B cell (primary cell): ENCODE measurements around the gene MCM10. TPM values are rescaled to one million over a fixed set of nuclear protein-coding genes. Genes with fewer than 3 reads are reported as not detected.

Experiments used
- ATAC-seq: fragments of 200-7000 bp; cut with Tn5 transposase; one replicate; pipeline ENCODE4 v1.10.0; 2021; ENCODE audit warnings: low read depth, mild to moderate bottlenecking, moderate number of reproducible peaks, moderate library complexity
- CTCF ChIA-PET: fragments of 350-600 bp; sonication (Branson Sonifier 250); formaldehyde crosslinking; loops from one replicate; lab custom pipeline; 2021; ENCODE audit warnings: antibody characterized with exemption, inconsistent platforms; lab: Charles Lee
- POLR2A ChIA-PET: fragments of 350-600 bp; sonication (Branson Sonifier 250); formaldehyde crosslinking; loops from one replicate; lab custom pipeline; 2021; ENCODE audit warnings: antibody characterized with exemption; lab: Charles Lee
- DNase-seq: peaks from one replicate; pipeline ENCODE4 v3.0.0; 2013
- H2AFZ ChIP-seq: 2 replicates; pipeline ENCODE4 v1.6.1; 2012; ENCODE audit warnings: mild to moderate bottlenecking, low read depth, low read length; ENCODE audit not compliant: insufficient read depth, poor library complexity, severe bottlenecking
- H3K27ac ChIP-seq, 2 donors: 1 replicate in 1 of 2; 2 replicates in 1 of 2; pipeline ENCODE4 v1.5.1; 2012 to 2013; ENCODE audit warnings: low read length in 2 of 2, mild to moderate bottlenecking in 2 of 2, moderate library complexity in 1 of 2
- H3K27me3 ChIP-seq, 4 experiments: fragments of 200-600 bp in 1 of 4; sonication (generic) in 1 of 4; replicated peaks in 1 of 4; 1 replicate in 2 of 4; 2 replicates in 2 of 4; pipeline versions ENCODE4 v1.6.1 to v1.7.0; 2013 to 2016; ENCODE audit warnings: low read length in 3 of 4, mild to moderate bottlenecking in 2 of 4, mixed read lengths in 1 of 4, moderate library complexity in 1 of 4; ENCODE audit not compliant: insufficient read depth in 4 of 4, control insufficient read depth in 3 of 4; ENCODE audit errors: control extremely low read depth in 1 of 4
- H3K36me3 ChIP-seq, 2 experiments: replicated peaks in 1 of 2; 1 replicate in 1 of 2; 2 replicates in 1 of 2; pipeline versions ENCODE4 v1.6.1 to v1.7.1; 2013; ENCODE audit warnings: low read length in 1 of 2; ENCODE audit not compliant: insufficient read depth in 2 of 2, control insufficient read depth in 1 of 2; ENCODE audit errors: control extremely low read depth in 1 of 2, extremely low read depth in 1 of 2
- H3K4me1 ChIP-seq, 2 donors: fragments of 200-600 bp in 1 of 2; sonication (generic) in 1 of 2; 1 replicate in 1 of 2; 2 replicates in 1 of 2; pipeline versions ENCODE4 v1.5.1 to v1.6.1; 2013 to 2017; ENCODE audit warnings: low read length in 2 of 2; ENCODE audit not compliant: control insufficient read depth in 2 of 2, insufficient read depth in 2 of 2
- H3K4me2 ChIP-seq: replicated peaks from 2 replicates; pipeline ENCODE3; 2012; ENCODE audit warnings: mild to moderate bottlenecking, low read depth, low read length; ENCODE audit not compliant: poor library complexity, severe bottlenecking
- H3K4me3 ChIP-seq, 5 experiments: fragments of 200-600 bp in 1 of 5; sonication (generic) in 1 of 5; 1 replicate in 3 of 5; 2 replicates in 2 of 5; pipeline versions ENCODE4 v1.5.1 to v1.7.0; 2011 to 2016; ENCODE audit warnings: low read length in 4 of 5, mild to moderate bottlenecking in 4 of 5, low read depth in 2 of 5, control low read depth in 1 of 5, moderate library complexity in 1 of 5; ENCODE audit not compliant: insufficient read depth in 1 of 5; ENCODE audit errors: control extremely low read depth in 1 of 5, extremely low read depth in 1 of 5
- H3K79me2 ChIP-seq: fragments of 200-600 bp; sonication (generic); one replicate; pipeline ENCODE4 v1.6.0; 2016; ENCODE audit warnings: low read length; ENCODE audit not compliant: control insufficient read depth, insufficient read depth
- H3K9ac ChIP-seq: fragments of 200-600 bp; sonication (generic); 2 replicates; pipeline ENCODE4 v1.6.1; 2017; ENCODE audit warnings: mild to moderate bottlenecking, low read length, moderate library complexity
- H3K9me3 ChIP-seq, 3 donors: one replicate each; pipeline versions ENCODE4 v1.6.1 to v1.7.1; 2013; ENCODE audit warnings: low read length in 2 of 3; ENCODE audit not compliant: control insufficient read depth in 2 of 3, insufficient read depth in 1 of 3; ENCODE audit errors: control extremely low read depth in 1 of 3
- H4K20me1 ChIP-seq: 2 replicates; pipeline ENCODE4 v1.6.0; 2012; ENCODE audit warnings: mild to moderate bottlenecking, low read length; ENCODE audit not compliant: insufficient read depth, control insufficient read depth, poor library complexity, severe bottlenecking
- H3K27ac Mint-ChIP-seq: one replicate; pipeline ENCODE4 v1.8.0; 2021; ENCODE audit warnings: mixed read lengths
- H3K27me3 Mint-ChIP-seq: one replicate; pipeline ENCODE4 v1.8.0; 2021; ENCODE audit warnings: mixed read lengths
- H3K4me1 Mint-ChIP-seq: one replicate; pipeline ENCODE4 v1.8.0; 2021; ENCODE audit warnings: mixed read lengths
- H3K4me3 Mint-ChIP-seq: one replicate; pipeline ENCODE4 v1.8.0; 2021; ENCODE audit warnings: mixed read lengths
- H3K9me3 Mint-ChIP-seq: one replicate; pipeline ENCODE4 v1.8.0; 2022; ENCODE audit warnings: mixed read lengths; ENCODE audit not compliant: insufficient read depth
- EZH2 ChIP-seq: IDR thresholded peaks from 2 replicates; pipeline ENCODE4 v1.6.1; 2012; ENCODE audit warnings: borderline replicate concordance, low read depth, mild to moderate bottlenecking, moderate library complexity, low read length; ENCODE audit not compliant: insufficient read depth, poor library complexity, severe bottlenecking
- WGBS: methylation state at CpG from one replicate; pipeline ENCODE4 v1.1.5; 2013; ENCODE audit warnings: missing lambda C conversion rate; ENCODE audit not compliant: insufficient coverage; 5-methylcytosine and 5-hydroxymethylcytosine counted together
- intact Hi-C: fragments of 100-400 bp; cut with micrococcal nuclease; formaldehyde crosslinking; loops from one replicate; pipeline ENCODE4 v1.10.0; 2022
- polyA plus RNA-seq: library from polyadenylated mRNA; depleted of rRNA; stranded (reverse); fragments of >200 nt; gene quantifications from 2 replicates; pipeline ENCODE4 v1.2.3, GENCODE V29; 2012
- total RNA-seq, 2 donors: library from RNA; stranded (reverse); fragments of 120-200 nt in 1 of 2; gene quantifications; 1 replicate in 1 of 2; 2 replicates in 1 of 2; pipeline versions ENCODE4 v1.2.3 to v1.2.4, GENCODE V29; 2013 to 2022
- TF ChIP-seq, protein P1 (sequence below): fragments of 200-600 bp; IDR thresholded peaks from one replicate; pipeline ENCODE4 v1.8.0; 2022; ENCODE audit warnings: antibody characterized with exemption, mild to moderate bottlenecking

MCM10 gene
- total and polyA plus RNA-seq, 2 donors (not counting 1 experiment from before 2014, with no cell fraction given), result 0.42 to 0.88 TPM

DNA sequence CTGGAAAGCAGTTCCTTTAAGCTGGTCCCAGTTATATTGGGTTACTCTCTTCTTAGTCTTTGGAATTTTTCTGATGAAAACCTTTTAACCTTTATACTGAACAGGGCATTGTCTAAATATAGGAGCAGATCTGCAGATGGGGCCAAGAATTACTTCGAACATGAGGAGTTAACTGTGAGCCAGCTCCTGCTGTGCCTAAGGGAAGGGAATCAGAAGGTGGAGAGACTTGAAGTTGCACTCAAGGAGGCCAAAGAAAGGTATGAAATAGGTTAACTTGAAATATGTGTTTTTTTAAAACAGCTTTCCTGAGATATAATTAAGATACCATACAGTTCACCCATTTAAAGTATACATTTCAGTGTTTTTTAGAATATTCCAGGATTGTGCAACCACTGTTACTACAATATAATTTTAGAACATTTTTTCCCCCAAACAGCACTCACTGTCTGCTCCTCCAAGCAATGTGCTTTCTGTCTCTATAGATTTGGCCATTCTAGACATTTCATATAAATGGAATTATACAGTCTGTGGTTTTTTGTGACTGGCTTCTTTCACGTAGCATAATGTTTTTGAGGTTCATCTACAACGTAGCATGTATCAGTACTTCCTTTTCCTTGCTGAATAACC is 42.5 kb upstream of the MCM10 start:
- no peaks in the 10 kb centered on the region for H3K27me3 Mint-ChIP-seq
- intact Hi-C loops, result no loop called here
- WGBS, result 86% methylated on average over 1 of the region's 3 CpGs
- Histone ChIP-seq H3K9me3 (no peaks in the 10 kb centered on the region), H4K20me1 (no peaks in the 10 kb centered on the region), H3K4me3 (no peak overlapping the region), H3K27me3 (peaks cover 0 to 2% (median 0%) of the 10 kb centered on the region in 4 experiments), H3K27ac (no peak overlapping the region), H3K36me3 (peaks cover 6 to 42% of the 10 kb centered on the region in 2 experiments), H3K4me1 (peaks cover 12 to 13% of the 10 kb centered on the region in 2 donors), H3K9ac (no peak overlapping the region), H3K4me2 (no peak overlapping the region), H2AFZ (no peak overlapping the region), H3K79me2 (no peaks in the 10 kb centered on the region)
- ATAC-seq, result no peak
- peaks cover 25% of the 10 kb centered on the region for H3K4me1 Mint-ChIP-seq
- ChIA-PET POLR2A (no interaction called here), CTCF (no interaction called here)
- TF ChIP-seq, protein P1, sequence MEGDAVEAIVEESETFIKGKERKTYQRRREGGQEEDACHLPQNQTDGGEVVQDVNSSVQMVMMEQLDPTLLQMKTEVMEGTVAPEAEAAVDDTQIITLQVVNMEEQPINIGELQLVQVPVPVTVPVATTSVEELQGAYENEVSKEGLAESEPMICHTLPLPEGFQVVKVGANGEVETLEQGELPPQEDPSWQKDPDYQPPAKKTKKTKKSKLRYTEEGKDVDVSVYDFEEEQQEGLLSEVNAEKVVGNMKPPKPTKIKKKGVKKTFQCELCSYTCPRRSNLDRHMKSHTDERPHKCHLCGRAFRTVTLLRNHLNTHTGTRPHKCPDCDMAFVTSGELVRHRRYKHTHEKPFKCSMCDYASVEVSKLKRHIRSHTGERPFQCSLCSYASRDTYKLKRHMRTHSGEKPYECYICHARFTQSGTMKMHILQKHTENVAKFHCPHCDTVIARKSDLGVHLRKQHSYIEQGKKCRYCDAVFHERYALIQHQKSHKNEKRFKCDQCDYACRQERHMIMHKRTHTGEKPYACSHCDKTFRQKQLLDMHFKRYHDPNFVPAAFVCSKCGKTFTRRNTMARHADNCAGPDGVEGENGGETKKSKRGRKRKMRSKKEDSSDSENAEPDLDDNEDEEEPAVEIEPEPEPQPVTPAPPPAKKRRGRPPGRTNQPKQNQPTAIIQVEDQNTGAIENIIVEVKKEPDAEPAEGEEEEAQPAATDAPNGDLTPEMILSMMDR, result no peak
- no peak for TF ChIP-seq EZH2
- no peak overlapping the region for H3K4me3 Mint-ChIP-seq
- H3K27ac Mint-ChIP-seq, result no peak overlapping the region
- H3K9me3 Mint-ChIP-seq, result no peaks in the 10 kb centered on the region
- DNase-seq, result no peak

DNA sequence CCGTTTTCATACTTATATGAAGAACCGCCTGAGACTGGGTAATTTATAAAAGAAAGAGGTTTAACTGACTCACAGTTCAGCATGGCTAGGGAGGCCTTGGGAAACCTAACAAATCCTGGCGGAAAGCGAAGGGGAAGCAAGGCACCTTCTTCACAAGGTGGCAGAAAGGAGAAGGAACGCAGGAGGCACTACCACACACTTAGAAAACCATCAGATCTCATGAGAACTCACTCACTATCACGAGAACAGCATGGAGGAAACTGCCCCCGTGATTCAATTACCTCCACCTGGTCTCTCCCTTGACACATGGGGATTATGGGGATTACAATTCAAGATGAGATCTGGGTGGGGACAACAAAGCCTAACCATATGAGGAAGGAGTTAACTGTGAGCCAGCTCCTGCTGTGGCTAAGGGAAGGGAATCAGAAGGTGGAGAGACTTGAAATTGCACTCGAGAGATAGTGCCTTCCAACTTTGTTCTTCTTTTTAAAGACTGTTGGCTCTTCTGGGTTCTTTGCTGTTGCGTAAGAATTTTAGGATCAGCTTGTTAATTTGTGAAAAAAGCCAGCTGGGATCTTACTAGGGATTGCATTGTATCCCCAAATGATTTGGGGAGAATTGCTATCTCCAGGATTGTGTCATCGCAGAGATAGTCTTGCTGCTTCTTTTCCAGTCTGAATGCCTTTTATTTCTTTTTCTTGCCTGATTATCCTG is 40.4 kb upstream of the MCM10 start:
- H3K79me2 ChIP-seq, result no peaks in the 10 kb centered on the region
- TF ChIP-seq, protein P1, result no peak
- no peak for TF ChIP-seq EZH2
- POLR2A ChIA-PET, result no interaction called here
- no peak overlapping the region for H3K27ac ChIP-seq
- peaks cover 12 to 13% of the 10 kb centered on the region in 2 donors for H3K4me1 ChIP-seq
- peaks cover 0 to 2% (median 0%) of the 10 kb centered on the region in 4 experiments for H3K27me3 ChIP-seq
- H3K9ac ChIP-seq, result no peak overlapping the region
- intact Hi-C loops, result no loop called here
- Mint-ChIP-seq H3K27me3 (no peaks in the 10 kb centered on the region), H3K4me3 (no peak overlapping the region), H3K9me3 (no peaks in the 10 kb centered on the region), H3K27ac (no peak overlapping the region), H3K4me1 (peaks cover 21% of the 10 kb centered on the region)
- H3K4me2 ChIP-seq, result no peak overlapping the region
- CTCF ChIA-PET, result no interaction called here
- H3K9me3 ChIP-seq, result no peaks in the 10 kb centered on the region
- no peak overlapping the region for H3K4me3 ChIP-seq
- WGBS, result 92% methylated on average over 4 of the region's 10 CpGs
- peaks cover 11 to 48% of the 10 kb centered on the region in 2 experiments for H3K36me3 ChIP-seq
- no peak for ATAC-seq
- H4K20me1 ChIP-seq, result no peaks in the 10 kb centered on the region
- no peak overlapping the region for H2AFZ ChIP-seq
- DNase-seq, result no peak
